ENCODE measurements around the gene TUBGCP6. TPM values are rescaled to one million over a fixed set of nuclear protein-coding genes. Genes with fewer than 3 reads are reported as not detected.

The TUBGCP6 gene
- total RNA-seq, 3 donors from 2014 or later = 34.2 to 66.2 (median 59.6) TPM

GRCh38 chr22:50236731-50237409 is 8.0 kb downstream of the TUBGCP6 start:
- TF ChIP-seq POLR2A (IDR thresholded peaks at IDR 0.05) (no peak), POLR2AphosphoS5 (IDR thresholded peaks at IDR 0.05) (no peak)
- TF ChIP-seq, protein P1, sequence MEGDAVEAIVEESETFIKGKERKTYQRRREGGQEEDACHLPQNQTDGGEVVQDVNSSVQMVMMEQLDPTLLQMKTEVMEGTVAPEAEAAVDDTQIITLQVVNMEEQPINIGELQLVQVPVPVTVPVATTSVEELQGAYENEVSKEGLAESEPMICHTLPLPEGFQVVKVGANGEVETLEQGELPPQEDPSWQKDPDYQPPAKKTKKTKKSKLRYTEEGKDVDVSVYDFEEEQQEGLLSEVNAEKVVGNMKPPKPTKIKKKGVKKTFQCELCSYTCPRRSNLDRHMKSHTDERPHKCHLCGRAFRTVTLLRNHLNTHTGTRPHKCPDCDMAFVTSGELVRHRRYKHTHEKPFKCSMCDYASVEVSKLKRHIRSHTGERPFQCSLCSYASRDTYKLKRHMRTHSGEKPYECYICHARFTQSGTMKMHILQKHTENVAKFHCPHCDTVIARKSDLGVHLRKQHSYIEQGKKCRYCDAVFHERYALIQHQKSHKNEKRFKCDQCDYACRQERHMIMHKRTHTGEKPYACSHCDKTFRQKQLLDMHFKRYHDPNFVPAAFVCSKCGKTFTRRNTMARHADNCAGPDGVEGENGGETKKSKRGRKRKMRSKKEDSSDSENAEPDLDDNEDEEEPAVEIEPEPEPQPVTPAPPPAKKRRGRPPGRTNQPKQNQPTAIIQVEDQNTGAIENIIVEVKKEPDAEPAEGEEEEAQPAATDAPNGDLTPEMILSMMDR (IDR thresholded peaks at IDR 0.05) = no peak
- peaks cover 0 to 8% of the 10 kb centered on the region in 2 donors for H3K4me1 ChIP-seq
- no peak overlapping the region for H3K27ac ChIP-seq
- H3K27me3 ChIP-seq = no peaks in the 10 kb centered on the region
- H3K9me3 ChIP-seq = no peaks in the 10 kb centered on the region
- H3K36me3 ChIP-seq = no peaks in the 10 kb centered on the region
- H3K4me3 ChIP-seq = no peak overlapping the region
- no peak for DNase-seq (ENCODE audit: low spot score in 2 of 2)
- intact Hi-C loops (cut with DNase I; ENCODE audit: low total_unique reads) = loop anchor here (1.0 kb wide), 1 partner anchor 45 kb away; no protein-coding TSS in a partner anchor

GRCh38 chr22:50233223-50233622 is 11.6 kb downstream of the TUBGCP6 start:
- H3K4me3 ChIP-seq = no peak overlapping the region
- intact Hi-C loops (cut with DNase I; ENCODE audit: low total_unique reads) = no loop called here
- DNase-seq (ENCODE audit: low spot score in 2 of 2) = no peak

DNA sequence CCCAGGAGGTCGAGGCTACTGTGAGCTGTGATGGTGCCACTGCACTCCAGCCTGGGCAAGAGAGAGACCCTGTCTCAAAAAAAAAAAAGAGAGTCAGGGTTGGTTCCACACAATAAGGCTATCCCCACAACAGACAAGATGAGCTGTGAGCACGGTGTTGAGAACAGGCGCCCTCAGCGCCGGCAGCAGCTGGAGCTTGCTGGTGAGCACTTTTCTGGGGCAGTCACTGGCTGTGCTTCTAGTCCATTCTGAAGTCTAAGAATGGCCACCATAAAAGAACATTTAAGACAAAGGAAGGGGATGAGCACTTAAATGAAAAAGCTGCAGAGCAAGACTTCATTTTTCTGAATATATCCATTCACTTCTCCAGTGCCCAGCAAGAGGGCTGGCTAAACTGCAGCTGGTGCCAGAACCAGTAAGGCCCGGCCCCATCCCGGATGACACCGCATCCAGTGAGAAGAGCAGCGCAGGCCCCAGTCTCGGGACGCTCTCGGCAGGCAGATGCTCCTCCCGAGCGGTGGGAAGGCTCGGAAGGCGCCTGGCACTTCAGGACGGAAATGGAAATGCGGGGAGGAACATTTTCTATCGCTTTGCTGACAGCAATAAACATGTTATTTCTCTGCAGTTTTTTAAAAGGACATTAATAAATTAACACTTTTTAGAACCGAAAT is 12.2 kb downstream of the TUBGCP6 start:
- Histone ChIP-seq H3K27me3 (no peaks in the 10 kb centered on the region), H3K4me1 (no peaks in the 10 kb centered on the region), H3K36me3 (no peaks in the 10 kb centered on the region), H3K27ac (no peak overlapping the region), H3K4me3 (no peak overlapping the region), H3K9me3 (no peaks in the 10 kb centered on the region)
- intact Hi-C loops (cut with DNase I; ENCODE audit: low total_unique reads) = no loop called here
- DNase-seq (ENCODE audit: low spot score in 2 of 2) = no peak
- TF ChIP-seq, protein P1 (IDR thresholded peaks at IDR 0.05) = no peak
- no peak for TF ChIP-seq POLR2AphosphoS5 (IDR thresholded peaks at IDR 0.05)
- TF ChIP-seq POLR2A (IDR thresholded peaks at IDR 0.05) = no peak

More at GRCh38 chr22:50233223-50233622, 11.6 kb downstream of the TUBGCP6 start:
- TF ChIP-seq POLR2AphosphoS5 (IDR thresholded peaks at IDR 0.05) = no peak
- no peak for TF ChIP-seq POLR2A (IDR thresholded peaks at IDR 0.05)
- TF ChIP-seq, protein P1 (IDR thresholded peaks at IDR 0.05) = no peak
- Histone ChIP-seq H3K27me3 (no peaks in the 10 kb centered on the region), H3K27ac (no peak overlapping the region), H3K9me3 (no peaks in the 10 kb centered on the region), H3K4me1 (no peaks in the 10 kb centered on the region), H3K36me3 (no peaks in the 10 kb centered on the region)

DNA sequence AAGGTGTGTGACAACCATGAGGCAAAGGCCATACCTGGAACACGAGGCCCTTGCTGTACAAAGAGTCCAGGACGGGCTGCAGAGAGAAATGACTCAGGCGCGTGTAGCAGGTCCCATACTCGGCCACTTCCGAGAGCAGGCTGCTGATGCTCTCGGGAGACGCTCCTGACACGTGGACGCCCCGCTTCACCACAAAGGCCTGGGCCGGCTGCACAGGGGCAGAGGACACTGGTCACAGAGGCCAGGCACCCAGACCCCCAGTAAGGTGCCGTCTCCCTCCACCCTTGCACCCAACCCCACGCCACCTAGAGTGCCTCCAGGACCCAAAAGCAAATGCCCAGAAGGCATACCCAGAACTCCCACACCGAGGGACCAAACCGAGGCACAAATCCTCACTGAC is 15.5 kb downstream of the TUBGCP6 start:
- H3K4me3 ChIP-seq = no peak overlapping the region
- no peaks in the 10 kb centered on the region for H3K27me3 ChIP-seq
- DNase-seq (ENCODE audit: low spot score in 2 of 2) = no peak
- TF ChIP-seq, protein P1 (IDR thresholded peaks at IDR 0.05) = no peak
- TF ChIP-seq POLR2A (IDR thresholded peaks at IDR 0.05) (no peak), POLR2AphosphoS5 (IDR thresholded peaks at IDR 0.05) (no peak)
- no peaks in the 10 kb centered on the region for H3K9me3 ChIP-seq
- no peaks in the 10 kb centered on the region for H3K36me3 ChIP-seq
- intact Hi-C loops (cut with DNase I; ENCODE audit: low total_unique reads) = no loop called here
- no peaks in the 10 kb centered on the region for H3K4me1 ChIP-seq
- no peak overlapping the region for H3K27ac ChIP-seq

DNA sequence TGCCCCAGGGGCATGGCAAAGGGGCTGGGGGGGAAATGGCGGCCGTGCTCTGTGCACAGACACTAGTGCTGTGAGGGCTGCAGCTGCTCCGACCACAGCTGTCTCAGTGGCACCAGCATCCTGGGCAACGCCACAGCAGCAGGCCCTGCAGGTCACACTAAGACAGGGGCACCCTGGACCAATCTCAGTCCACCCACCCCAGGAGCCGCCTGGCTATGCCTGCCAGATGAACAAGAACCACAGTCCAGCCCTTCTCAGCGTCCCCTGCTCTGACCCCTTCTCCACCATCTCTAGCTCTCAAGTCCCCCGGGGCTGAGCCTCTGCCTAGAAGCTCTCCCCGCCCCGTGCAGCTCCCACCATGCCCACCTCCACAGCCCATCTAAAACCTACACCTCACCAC is 16.5 kb downstream of the TUBGCP6 start:
- H3K4me1 ChIP-seq = no peaks in the 10 kb centered on the region
- H3K9me3 ChIP-seq = no peaks in the 10 kb centered on the region
- intact Hi-C loops (cut with DNase I; ENCODE audit: low total_unique reads) = no loop called here
- TF ChIP-seq POLR2A (IDR thresholded peaks at IDR 0.05) (no peak), POLR2AphosphoS5 (IDR thresholded peaks at IDR 0.05) (no peak)
- TF ChIP-seq, protein P1 (IDR thresholded peaks at IDR 0.05) = no peak
- no peak for DNase-seq (ENCODE audit: low spot score in 2 of 2)
- peaks cover 4% of the 10 kb centered on the region for H3K36me3 ChIP-seq
- no peaks in the 10 kb centered on the region for H3K27me3 ChIP-seq
- H3K27ac ChIP-seq = no peak overlapping the region
- no peak overlapping the region for H3K4me3 ChIP-seq

All from breast epithelium (tissue), 4 donors.